Right atrium auricular region (tissue), 2 donors: ENCODE measurements around the gene SF3A1. TPM values are rescaled to one million over a fixed set of nuclear protein-coding genes. Genes with fewer than 3 reads are reported as not detected.

Source experiments
- DNase-seq: peaks from one replicate; pipeline ENCODE4 v3.0.0-alpha.2; 2019; ENCODE audit warnings: low spot score
- H3K27ac ChIP-seq, 2 donors: fragments of 200-600 bp; sonication (generic); 1 replicate in 1 of 2; 2 replicates in 1 of 2; pipeline ENCODE4 v1.5.1; 2016 to 2019
- H3K27me3 ChIP-seq, 2 donors: fragments of 200-600 bp; sonication (generic); one replicate each; pipeline versions ENCODE4 v1.5.1 to v1.6.0; 2017 to 2019
- H3K36me3 ChIP-seq: fragments of 200-600 bp; sonication (generic); one replicate; pipeline ENCODE4 v1.5.1; 2016
- H3K4me1 ChIP-seq, 2 donors: fragments of 200-600 bp; sonication (generic); one replicate each; pipeline versions ENCODE4 v1.5.1 to v1.6.0; 2017 to 2019
- H3K4me3 ChIP-seq, 2 donors: fragments of 200-600 bp; sonication (generic); 1 replicate in 1 of 2; 2 replicates in 1 of 2; pipeline ENCODE4 v1.5.1; 2017 to 2019; ENCODE audit warnings: mild to moderate bottlenecking in 1 of 2, moderate library complexity in 1 of 2
- H3K9me3 ChIP-seq, 2 donors: fragments of 200-600 bp; sonication (generic); one replicate each; pipeline ENCODE4 v1.5.1; 2019
- total RNA-seq, 2 donors: library from RNA; depleted of rRNA; stranded (reverse); fragments of >200 nt; gene quantifications; one replicate each; pipeline ENCODE4 v1.1.0, GENCODE V29; 2016
- TF ChIP-seq, protein P1 (sequence below), 2 donors: fragments of 200-600 bp; sonication (generic); IDR thresholded peaks; one replicate each; pipeline ENCODE4 v1.5.1; 2019; ENCODE audit warnings: antibody characterized with exemption in 2 of 2

SF3A1 gene
- total RNA-seq, 2 donors from 2014 or later = 52.3 to 81.1 TPM

DNA sequence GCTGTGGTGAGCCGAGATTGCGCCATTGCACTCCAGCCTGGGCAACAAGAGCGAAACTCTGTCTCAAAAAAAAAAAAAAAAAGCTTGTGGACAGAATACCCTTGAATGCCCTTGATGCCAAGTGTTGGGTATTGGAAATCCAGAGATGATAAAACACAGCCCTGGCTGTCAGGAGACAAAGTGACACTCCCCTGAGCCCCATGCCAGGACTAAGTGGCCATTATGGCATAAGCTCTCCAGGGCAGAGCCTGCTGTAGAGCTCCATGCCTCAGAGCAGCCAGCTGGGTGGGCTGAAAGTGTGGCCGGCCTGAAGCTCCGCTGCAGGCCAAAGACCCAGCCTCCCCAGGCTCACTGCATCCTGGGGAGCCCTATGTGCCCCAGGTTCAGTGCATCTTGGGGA, 25.6 kb upstream of the SF3A1 start:
- TF ChIP-seq, protein P1, sequence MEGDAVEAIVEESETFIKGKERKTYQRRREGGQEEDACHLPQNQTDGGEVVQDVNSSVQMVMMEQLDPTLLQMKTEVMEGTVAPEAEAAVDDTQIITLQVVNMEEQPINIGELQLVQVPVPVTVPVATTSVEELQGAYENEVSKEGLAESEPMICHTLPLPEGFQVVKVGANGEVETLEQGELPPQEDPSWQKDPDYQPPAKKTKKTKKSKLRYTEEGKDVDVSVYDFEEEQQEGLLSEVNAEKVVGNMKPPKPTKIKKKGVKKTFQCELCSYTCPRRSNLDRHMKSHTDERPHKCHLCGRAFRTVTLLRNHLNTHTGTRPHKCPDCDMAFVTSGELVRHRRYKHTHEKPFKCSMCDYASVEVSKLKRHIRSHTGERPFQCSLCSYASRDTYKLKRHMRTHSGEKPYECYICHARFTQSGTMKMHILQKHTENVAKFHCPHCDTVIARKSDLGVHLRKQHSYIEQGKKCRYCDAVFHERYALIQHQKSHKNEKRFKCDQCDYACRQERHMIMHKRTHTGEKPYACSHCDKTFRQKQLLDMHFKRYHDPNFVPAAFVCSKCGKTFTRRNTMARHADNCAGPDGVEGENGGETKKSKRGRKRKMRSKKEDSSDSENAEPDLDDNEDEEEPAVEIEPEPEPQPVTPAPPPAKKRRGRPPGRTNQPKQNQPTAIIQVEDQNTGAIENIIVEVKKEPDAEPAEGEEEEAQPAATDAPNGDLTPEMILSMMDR (IDR thresholded peaks at IDR 0.05) = no peak
- H3K27me3 ChIP-seq = no peaks in the 10 kb centered on the region
- DNase-seq = no peak
- H3K4me3 ChIP-seq = no peak overlapping the region
- H3K36me3 ChIP-seq = peaks cover 8% of the 10 kb centered on the region
- no peaks in the 10 kb centered on the region for H3K9me3 ChIP-seq
- peaks cover 0 to 24% of the 10 kb centered on the region in 2 donors for H3K4me1 ChIP-seq
- H3K27ac ChIP-seq = peak overlapping the region in 1 of 2 donors; percentile 75

DNA sequence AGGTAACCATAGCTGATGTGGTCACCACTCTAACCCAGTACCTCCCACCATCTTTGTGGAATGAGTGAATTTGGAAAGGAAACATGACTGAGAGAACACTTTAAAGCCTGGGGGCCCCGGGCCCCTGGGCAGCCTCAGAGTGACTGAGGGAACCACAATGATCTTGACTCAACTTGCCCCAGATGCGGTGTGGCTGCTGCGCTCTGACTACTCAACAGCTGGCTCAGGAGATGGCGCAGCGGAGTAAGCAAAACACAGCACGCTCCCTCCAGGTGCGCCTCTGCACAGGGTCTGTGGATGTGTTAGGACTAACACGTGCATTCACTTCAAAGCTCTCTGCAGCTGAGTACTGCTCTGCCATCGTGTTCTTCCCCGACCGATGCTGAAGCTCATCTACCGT, 24.6 kb upstream of the SF3A1 start:
- Histone ChIP-seq H3K27me3 (no peaks in the 10 kb centered on the region), H3K4me1 (peaks cover 0 to 19% of the 10 kb centered on the region in 2 donors), H3K27ac (peak overlapping the region in 1 of 2 donors; percentile 48), H3K4me3 (no peak overlapping the region), H3K36me3 (peaks cover 8% of the 10 kb centered on the region), H3K9me3 (no peaks in the 10 kb centered on the region)
- TF ChIP-seq, protein P1 (IDR thresholded peaks at IDR 0.05) = no peak
- DNase-seq = no peak

DNA sequence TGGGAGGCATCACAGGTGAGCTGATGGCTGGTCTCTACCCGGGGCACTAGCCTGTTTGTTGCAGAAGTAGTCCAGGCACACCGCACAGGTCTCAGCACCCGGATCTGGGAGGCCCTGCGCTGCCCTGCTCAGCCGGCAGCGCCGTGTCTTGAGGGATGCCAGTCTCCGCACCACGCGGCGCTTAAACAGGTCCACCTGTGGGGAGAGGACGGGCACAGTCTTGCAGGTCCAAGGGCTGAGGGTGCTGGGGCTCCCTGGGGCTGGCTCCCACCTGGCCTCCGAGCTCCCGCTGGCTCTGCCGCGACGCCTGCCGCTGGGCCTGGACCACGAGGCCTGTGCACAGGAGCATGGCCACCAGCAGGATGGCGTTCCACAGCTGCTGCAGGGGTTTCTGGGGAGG, 23.3 kb upstream of the SF3A1 start:
- Histone ChIP-seq H3K9me3 (no peaks in the 10 kb centered on the region), H3K27ac (no peak overlapping the region), H3K27me3 (no peaks in the 10 kb centered on the region), H3K4me3 (no peak overlapping the region), H3K4me1 (peaks cover 0 to 19% of the 10 kb centered on the region in 2 donors), H3K36me3 (peaks cover 8% of the 10 kb centered on the region)
- TF ChIP-seq, protein P1 (IDR thresholded peaks at IDR 0.05) = no peak
- no peak for DNase-seq

DNA sequence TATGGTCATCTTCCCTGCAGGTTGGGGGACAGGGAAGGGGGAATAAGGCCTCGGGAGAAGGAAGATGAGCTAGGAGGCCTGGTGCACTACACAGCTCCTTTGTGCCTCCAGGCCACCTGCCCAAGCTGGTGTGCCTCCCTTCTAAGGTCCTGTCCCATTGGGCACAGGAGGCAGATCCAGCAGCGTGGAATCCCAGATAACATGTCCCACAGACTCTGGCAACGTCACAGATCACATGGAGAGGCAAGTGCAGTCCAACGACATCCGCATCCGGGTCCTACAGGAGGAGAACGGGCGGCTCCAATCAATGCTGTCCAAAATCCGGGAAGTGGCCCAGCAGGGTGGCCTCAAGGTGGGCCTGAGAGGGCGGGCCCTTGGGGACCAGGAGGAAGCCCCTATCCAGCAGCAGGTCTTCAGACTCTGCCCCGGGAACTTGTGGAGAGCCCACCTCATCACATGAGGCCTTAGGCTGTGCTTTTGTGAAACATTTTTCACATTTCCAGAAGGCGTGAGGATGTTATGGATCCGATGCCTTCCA, 18.7 kb upstream of the SF3A1 start:
- TF ChIP-seq, protein P1 (IDR thresholded peaks at IDR 0.05) = no peak
- no peak overlapping the region for H3K4me3 ChIP-seq
- peaks cover 0 to 7% of the 10 kb centered on the region in 2 donors for H3K4me1 ChIP-seq
- DNase-seq = no peak
- no peaks in the 10 kb centered on the region for H3K9me3 ChIP-seq
- H3K27me3 ChIP-seq = no peaks in the 10 kb centered on the region
- H3K27ac ChIP-seq = peak overlapping the region in 1 of 2 donors; percentile 64
- peaks cover 8% of the 10 kb centered on the region for H3K36me3 ChIP-seq

DNA sequence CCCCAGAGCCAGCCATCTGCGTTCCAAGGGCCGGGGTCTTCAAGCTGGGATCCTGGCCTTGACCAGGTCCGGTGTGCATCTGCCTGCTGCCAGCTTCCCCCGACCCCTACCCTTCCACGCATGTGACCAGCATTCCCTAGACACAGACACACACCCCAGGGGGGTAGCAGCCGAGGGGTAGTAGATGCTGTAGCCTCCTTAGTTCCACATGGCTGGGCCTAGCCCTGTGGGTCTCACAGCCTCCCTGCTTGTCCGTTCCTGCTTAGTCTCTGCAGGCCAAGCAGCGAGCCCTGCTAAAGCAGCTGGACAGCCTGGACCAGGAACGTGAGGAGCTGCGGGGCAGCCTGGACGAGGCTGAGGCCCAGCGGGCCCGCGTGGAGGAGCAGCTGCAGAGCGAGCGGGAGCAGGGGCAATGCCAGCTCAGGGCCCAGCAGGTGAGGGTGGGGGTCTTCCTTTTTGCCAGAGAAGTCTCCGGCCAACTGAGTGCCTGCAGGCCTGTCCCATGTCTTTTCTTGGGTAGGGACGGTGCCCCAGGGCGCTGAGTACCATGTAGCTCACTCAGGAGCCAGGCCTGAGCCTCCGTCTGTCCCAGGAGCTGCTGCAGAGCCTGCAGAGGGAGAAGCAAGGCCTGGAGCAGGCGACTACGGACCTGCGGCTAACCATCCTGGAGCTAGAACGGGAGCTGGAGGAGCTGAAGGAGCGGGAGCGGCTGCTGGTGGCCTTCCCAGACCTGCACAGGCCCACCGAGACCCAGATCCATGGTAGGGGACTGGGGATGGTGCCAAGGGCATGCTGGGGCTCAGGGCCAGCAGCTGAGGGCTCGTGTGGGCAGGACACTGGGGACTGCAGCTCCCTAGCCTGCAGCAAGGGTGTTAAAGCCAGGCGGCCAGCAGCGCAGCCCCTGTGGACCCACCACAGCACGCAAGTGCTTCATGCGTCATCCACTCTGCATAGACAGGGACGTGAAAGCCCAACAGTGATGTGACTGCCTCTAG, 16.9 kb upstream of the SF3A1 start:
- no peak for DNase-seq
- H3K9me3 ChIP-seq = no peaks in the 10 kb centered on the region
- no peak overlapping the region for H3K27ac ChIP-seq
- no peaks in the 10 kb centered on the region for H3K27me3 ChIP-seq
- TF ChIP-seq, protein P1 (IDR thresholded peaks at IDR 0.05) = no peak
- peaks cover 0 to 7% of the 10 kb centered on the region in 2 donors for H3K4me1 ChIP-seq
- no peak overlapping the region for H3K4me3 ChIP-seq
- H3K36me3 ChIP-seq = no peaks in the 10 kb centered on the region
